Fibroblast of lung (primary cell): ENCODE results near the gene DMAC2L.
A peak's percentile ranks its signal among the peaks of the same experiment; 100 is the strongest.

Experiments used
- EZH2 ChIP-seq: IDR thresholded peaks from 2 replicates; pipeline ENCODE4 v1.5.1; 2012; ENCODE audit warnings: low read length, control low read depth, mild to moderate bottlenecking; ENCODE audit errors: missing control alignments
- TF ChIP-seq, protein P1 (sequence below), 2 donors: IDR thresholded peaks in 1 of 2; conservative IDR thresholded peaks in 1 of 2; 1 replicate in 1 of 2; 2 replicates in 1 of 2; pipeline ENCODE4 v1.5.1; 2011 to 2012; ENCODE audit warnings: low read length in 2 of 2, control low read depth in 1 of 2, inconsistent platforms in 1 of 2, low read depth in 1 of 2, mild to moderate bottlenecking in 1 of 2

DNA sequence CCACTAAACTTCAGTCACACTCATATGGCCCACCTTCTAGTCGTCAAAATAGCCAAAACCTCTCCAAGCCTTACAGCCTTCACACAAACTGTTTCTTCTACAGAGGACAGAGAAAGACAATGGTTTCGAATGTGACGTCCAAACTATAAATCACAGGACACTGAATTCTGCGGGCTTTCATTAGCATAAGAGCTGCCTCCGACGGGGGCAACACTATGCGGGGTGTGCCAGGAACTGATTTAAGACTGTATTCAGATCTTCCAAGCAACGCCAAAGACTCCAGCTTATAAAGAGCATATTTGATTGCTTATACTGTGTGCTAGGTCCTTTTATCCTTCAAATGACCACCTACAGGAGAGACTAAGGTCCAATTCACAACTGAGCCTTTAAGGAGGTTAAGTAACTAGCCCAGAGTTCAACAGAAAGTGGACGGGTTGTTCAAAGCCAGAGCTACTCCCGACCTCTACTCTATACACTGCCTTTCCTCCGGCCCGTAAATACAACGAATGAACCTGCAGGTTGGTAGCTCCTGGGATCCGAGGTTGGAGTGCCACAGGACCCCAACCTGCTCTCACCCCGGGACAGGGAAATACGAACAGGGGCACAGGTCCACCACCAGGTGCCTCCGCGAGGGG is 670 bp upstream of the DMAC2L start:
- TF ChIP-seq EZH2: no peak
- TF ChIP-seq, protein P1, sequence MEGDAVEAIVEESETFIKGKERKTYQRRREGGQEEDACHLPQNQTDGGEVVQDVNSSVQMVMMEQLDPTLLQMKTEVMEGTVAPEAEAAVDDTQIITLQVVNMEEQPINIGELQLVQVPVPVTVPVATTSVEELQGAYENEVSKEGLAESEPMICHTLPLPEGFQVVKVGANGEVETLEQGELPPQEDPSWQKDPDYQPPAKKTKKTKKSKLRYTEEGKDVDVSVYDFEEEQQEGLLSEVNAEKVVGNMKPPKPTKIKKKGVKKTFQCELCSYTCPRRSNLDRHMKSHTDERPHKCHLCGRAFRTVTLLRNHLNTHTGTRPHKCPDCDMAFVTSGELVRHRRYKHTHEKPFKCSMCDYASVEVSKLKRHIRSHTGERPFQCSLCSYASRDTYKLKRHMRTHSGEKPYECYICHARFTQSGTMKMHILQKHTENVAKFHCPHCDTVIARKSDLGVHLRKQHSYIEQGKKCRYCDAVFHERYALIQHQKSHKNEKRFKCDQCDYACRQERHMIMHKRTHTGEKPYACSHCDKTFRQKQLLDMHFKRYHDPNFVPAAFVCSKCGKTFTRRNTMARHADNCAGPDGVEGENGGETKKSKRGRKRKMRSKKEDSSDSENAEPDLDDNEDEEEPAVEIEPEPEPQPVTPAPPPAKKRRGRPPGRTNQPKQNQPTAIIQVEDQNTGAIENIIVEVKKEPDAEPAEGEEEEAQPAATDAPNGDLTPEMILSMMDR (conservative IDR thresholded peaks at IDR 0.05 in 1 of 2, IDR thresholded peaks at IDR 0.05 in 1 of 2; ENCODE audit: low read depth in 1 of 2, low read length in 2 of 2): peak; percentile 23 to 37
